ENCODE results near the gene PLEK. TPM values are rescaled to one million over a fixed set of nuclear protein-coding genes. Genes with fewer than 3 reads are reported as not detected.

The PLEK gene
- total RNA-seq, 1 experiment from 2014 or later: not detected

- POLR2A ChIA-PET (ENCODE audit: unreplicated experiment): no interaction called here
- intact Hi-C loops (cut with micrococcal nuclease; ENCODE audit: unreplicated experiment): no loop called here
- Histone ChIP-seq H3K79me2 (ENCODE audit: low read depth) (no peaks in the 10 kb centered on the region), H2AFZ (no peak overlapping the region), H3K4me1 (replicated peaks; ENCODE audit: insufficient read depth) (no peaks in the 10 kb centered on the region), H3K9me3 (ENCODE audit: insufficient read depth, low read depth) (no peaks in the 10 kb centered on the region), H3K9me2 (ENCODE audit: insufficient read depth) (no peaks in the 10 kb centered on the region), H3F3A (ENCODE audit: insufficient read depth, low read depth) (no peaks in the 10 kb centered on the region), H3K27me3 (ENCODE audit: insufficient read depth, low read depth) (peaks cover 51% of the 10 kb centered on the region), H3K36me3 (ENCODE audit: low read depth) (no peaks in the 10 kb centered on the region), H3K27ac (no peak overlapping the region), H4K20me1 (ENCODE audit: insufficient read depth) (no peaks in the 10 kb centered on the region), H3K4me3 (no peak overlapping the region), H3K4me2 (peak overlapping the region; percentile 38; the same call in 1 of the 2 replicates)
- BruUV-seq (replicated peaks): no TSS peak
- no peak for TF ChIP-seq EZH2 (IDR thresholded peaks at IDR 0.05; ENCODE audit: low read depth)
- TF ChIP-seq CTCF (conservative IDR thresholded peaks at IDR 0.05): no peak
- CTCF ChIA-PET: no interaction called here
- no peak for DNase-seq
These were observed 40.1 kb downstream of the PLEK start for GRCh38 chr2:68404893-68405799.

GRCh38 chr2:68411397-68412126, 46.5 kb downstream of the PLEK start:
- Histone ChIP-seq H3K4me3 (no peak overlapping the region), H3K27ac (no peak overlapping the region), H3K27me3 (ENCODE audit: insufficient read depth, low read depth) (peaks cover 27% of the 10 kb centered on the region), H4K20me1 (ENCODE audit: insufficient read depth) (peaks cover 5% of the 10 kb centered on the region; the same call in 1 of the 2 replicates), H3K79me2 (ENCODE audit: low read depth) (no peaks in the 10 kb centered on the region), H3K9me2 (ENCODE audit: insufficient read depth) (no peaks in the 10 kb centered on the region), H2AFZ (no peak overlapping the region), H3K36me3 (ENCODE audit: low read depth) (no peaks in the 10 kb centered on the region), H3K9me3 (ENCODE audit: insufficient read depth, low read depth) (no peaks in the 10 kb centered on the region), H3K4me2 (no peak overlapping the region), H3F3A (ENCODE audit: insufficient read depth, low read depth) (no peaks in the 10 kb centered on the region), H3K4me1 (replicated peaks; ENCODE audit: insufficient read depth) (no peaks in the 10 kb centered on the region)
- ChIA-PET CTCF (interaction anchor here (0.5 to 0.8 kb wide), 2 partner anchors 30 to 206 kb away, joined by 3 to 10 read pairs; no protein-coding TSS in a partner anchor), POLR2A (ENCODE audit: unreplicated experiment) (no interaction called here)
- intact Hi-C loops (cut with micrococcal nuclease; ENCODE audit: unreplicated experiment): no loop called here
- no TSS peak for BruUV-seq (replicated peaks)
- TF ChIP-seq EZH2 (IDR thresholded peaks at IDR 0.05; ENCODE audit: low read depth): no peak
- no peak for TF ChIP-seq CTCF (conservative IDR thresholded peaks at IDR 0.05)
- DNase-seq: no peak

- Histone ChIP-seq H2AFZ (no peak overlapping the region), H4K20me1 (ENCODE audit: insufficient read depth) (peaks cover 5% of the 10 kb centered on the region; the same call in 1 of the 2 replicates), H3F3A (ENCODE audit: insufficient read depth, low read depth) (no peaks in the 10 kb centered on the region), H3K9me3 (ENCODE audit: insufficient read depth, low read depth) (no peaks in the 10 kb centered on the region), H3K79me2 (ENCODE audit: low read depth) (no peaks in the 10 kb centered on the region), H3K36me3 (ENCODE audit: low read depth) (no peaks in the 10 kb centered on the region), H3K9me2 (ENCODE audit: insufficient read depth) (no peaks in the 10 kb centered on the region), H3K4me3 (no peak overlapping the region), H3K4me1 (replicated peaks; ENCODE audit: insufficient read depth) (no peaks in the 10 kb centered on the region), H3K27me3 (ENCODE audit: insufficient read depth, low read depth) (peaks cover 25% of the 10 kb centered on the region), H3K4me2 (no peak overlapping the region), H3K27ac (no peak overlapping the region)
- CTCF ChIA-PET: interaction anchor here (0.8 kb wide), 1 partner anchor 29 kb away, joined by 3 read pairs; no protein-coding TSS in a partner anchor
- DNase-seq: no peak
- intact Hi-C loops (cut with micrococcal nuclease; ENCODE audit: unreplicated experiment): no loop called here
- POLR2A ChIA-PET (ENCODE audit: unreplicated experiment): no interaction called here
- TF ChIP-seq CTCF (conservative IDR thresholded peaks at IDR 0.05) (no peak), EZH2 (IDR thresholded peaks at IDR 0.05; ENCODE audit: low read depth) (no peak)
- BruUV-seq (replicated peaks): no TSS peak
These were observed 47.2 kb downstream of the PLEK start for GRCh38 chr2:68412127-68412819.
